MCF 10A (cell line): Measurements from ENCODE around the gene MAFF. TPM values are rescaled to one million over a fixed set of nuclear protein-coding genes. Genes with fewer than 3 reads are reported as not detected.
"Not testable (repeated sequence)": the region's sequence is repeated elsewhere in the genome, so short reads cannot be mapped to it uniquely, and the experiment has no call there.

Experiments used
- BruUV-seq: library from RNA; stranded (reverse); fragments of 400-500 nt; replicated peaks from 2 replicates; lab custom pipeline; 2021; lab: Mats Ljungman, UMichigan
- CTCF ChIA-PET: fragments of 300-600 bp; sonication (Branson Sonifier 250); formaldehyde crosslinking; extraction: SDS; loops from one replicate; lab custom pipeline; 2021; ENCODE audit warnings: antibody characterized with exemption, inconsistent platforms; lab: Yijun Ruan, JAX
- POLR2A ChIA-PET: fragments of 300-600, 350-650 bp; sonication (Branson Sonifier 250); formaldehyde crosslinking; extraction: SDS; loops from one replicate; lab custom pipeline; 2020; ENCODE audit warnings: antibody characterized with exemption, inconsistent platforms; lab: Yijun Ruan, JAX
- DNase-seq: peaks from one replicate; pipeline ENCODE4 v3.0.0-alpha.2; 2018; ENCODE audit not compliant: unreplicated experiment
- H3K27ac Mint-ChIP-seq: one replicate; pipeline ENCODE4 v1.8.0; 2022; ENCODE audit warnings: mild to moderate bottlenecking, low read depth, mixed read lengths; ENCODE audit not compliant: unreplicated experiment
- H3K27me3 Mint-ChIP-seq: one replicate; pipeline ENCODE4 v1.8.0; 2022; ENCODE audit warnings: mixed read lengths; ENCODE audit not compliant: insufficient read depth, unreplicated experiment
- H3K36me3 Mint-ChIP-seq: one replicate; pipeline ENCODE4 v1.8.0; 2022; ENCODE audit warnings: mild to moderate bottlenecking, moderate library complexity, mixed read lengths; ENCODE audit not compliant: insufficient read depth, unreplicated experiment
- H3K4me1 Mint-ChIP-seq: one replicate; pipeline ENCODE4 v1.8.0; 2022; ENCODE audit warnings: mixed read lengths; ENCODE audit not compliant: insufficient read depth, unreplicated experiment
- H3K4me3 Mint-ChIP-seq: one replicate; pipeline ENCODE4 v1.8.0; 2022; ENCODE audit warnings: mild to moderate bottlenecking, moderate library complexity, mixed read lengths; ENCODE audit not compliant: unreplicated experiment
- H3K9me3 Mint-ChIP-seq: one replicate; pipeline ENCODE4 v1.8.0; 2022; ENCODE audit warnings: mixed read lengths; ENCODE audit not compliant: unreplicated experiment
- intact Hi-C: fragments of 100-400 bp; cut with micrococcal nuclease; formaldehyde crosslinking; loops from 2 replicates; pipeline ENCODE4 v1.14.1; 2022
- total RNA-seq: library from RNA; stranded (reverse); gene quantifications from 2 replicates; pipeline ENCODE4 v1.2.3, GENCODE V29; 2022
- TF ChIP-seq, protein P1 (sequence below): fragments of 200-600 bp; IDR thresholded peaks from one replicate; pipeline ENCODE4 v1.8.0; 2022; ENCODE audit warnings: antibody characterized with exemption, mild to moderate bottlenecking; ENCODE audit not compliant: unreplicated experiment

MAFF gene
- total RNA-seq, 1 experiment from 2014 or later = 71.4 TPM

DNA sequence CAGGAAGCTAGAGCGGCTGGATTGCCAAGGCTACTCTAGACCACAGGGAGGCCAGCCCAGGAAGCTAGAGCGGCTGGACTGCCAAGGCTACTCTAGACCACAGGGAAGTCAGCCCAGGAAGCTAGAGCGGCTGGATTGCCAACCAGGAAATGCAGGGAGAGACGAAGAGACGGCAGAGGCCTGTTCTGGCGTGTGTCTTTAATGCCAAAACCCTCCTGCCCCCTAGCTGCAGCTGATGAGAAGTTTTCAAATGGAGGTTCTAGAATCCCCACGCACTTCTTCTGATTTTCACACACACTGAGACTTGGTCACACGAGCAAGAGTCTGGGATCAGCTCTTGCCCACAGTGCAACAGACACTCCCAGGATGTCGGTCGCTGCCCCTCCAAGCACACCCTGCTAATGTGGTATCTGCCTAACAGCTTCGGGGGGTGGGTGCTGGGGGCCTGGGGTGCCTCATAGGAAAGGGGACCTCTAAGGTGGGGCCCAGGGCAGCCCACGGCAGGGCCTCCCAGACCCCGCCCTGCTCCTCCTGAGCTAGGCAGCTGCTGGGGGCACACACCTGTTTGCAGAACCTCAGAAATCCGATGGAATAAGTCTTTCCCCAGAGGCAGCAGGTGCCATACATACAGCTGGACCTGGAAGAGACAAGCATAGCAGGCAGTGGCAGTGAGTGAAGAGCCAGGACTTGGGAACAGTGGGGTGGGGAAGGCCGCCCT, 28.5 kb downstream of the MAFF start:
- H3K27ac Mint-ChIP-seq = peak overlapping the region; percentile 83
- CTCF ChIA-PET = interaction anchor here (0.5 to 4.2 kb wide), 18 partner anchors 10 to 341 kb away, joined by 3 to 29 read pairs (median 3); no protein-coding TSS in a partner anchor
- H3K36me3 Mint-ChIP-seq = peaks cover 20% of the 10 kb centered on the region
- no peaks in the 10 kb centered on the region for H3K9me3 Mint-ChIP-seq
- TF ChIP-seq, protein P1, sequence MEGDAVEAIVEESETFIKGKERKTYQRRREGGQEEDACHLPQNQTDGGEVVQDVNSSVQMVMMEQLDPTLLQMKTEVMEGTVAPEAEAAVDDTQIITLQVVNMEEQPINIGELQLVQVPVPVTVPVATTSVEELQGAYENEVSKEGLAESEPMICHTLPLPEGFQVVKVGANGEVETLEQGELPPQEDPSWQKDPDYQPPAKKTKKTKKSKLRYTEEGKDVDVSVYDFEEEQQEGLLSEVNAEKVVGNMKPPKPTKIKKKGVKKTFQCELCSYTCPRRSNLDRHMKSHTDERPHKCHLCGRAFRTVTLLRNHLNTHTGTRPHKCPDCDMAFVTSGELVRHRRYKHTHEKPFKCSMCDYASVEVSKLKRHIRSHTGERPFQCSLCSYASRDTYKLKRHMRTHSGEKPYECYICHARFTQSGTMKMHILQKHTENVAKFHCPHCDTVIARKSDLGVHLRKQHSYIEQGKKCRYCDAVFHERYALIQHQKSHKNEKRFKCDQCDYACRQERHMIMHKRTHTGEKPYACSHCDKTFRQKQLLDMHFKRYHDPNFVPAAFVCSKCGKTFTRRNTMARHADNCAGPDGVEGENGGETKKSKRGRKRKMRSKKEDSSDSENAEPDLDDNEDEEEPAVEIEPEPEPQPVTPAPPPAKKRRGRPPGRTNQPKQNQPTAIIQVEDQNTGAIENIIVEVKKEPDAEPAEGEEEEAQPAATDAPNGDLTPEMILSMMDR = peak; percentile 53
- POLR2A ChIA-PET = interaction anchor here (1.0 to 4.2 kb wide), 7 partner anchors 10 to 196 kb away, joined by 3 to 51 read pairs (median 9); partner anchors contain the start of genes MAFF, PICK1 and PLA2G6
- intact Hi-C loops = loop anchor here (1.0 kb wide), 1 partner anchor 130 kb away; no protein-coding TSS in a partner anchor
- no TSS peak for BruUV-seq
- H3K27me3 Mint-ChIP-seq = no peaks in the 10 kb centered on the region
- H3K4me3 Mint-ChIP-seq = no peak overlapping the region
- peak; percentile 85 for DNase-seq
- H3K4me1 Mint-ChIP-seq = peaks cover 24% of the 10 kb centered on the region

- Mint-ChIP-seq H3K27ac (peak overlapping the region; percentile 83), H3K36me3 (peaks cover 18% of the 10 kb centered on the region), H3K9me3 (no peaks in the 10 kb centered on the region), H3K27me3 (no peaks in the 10 kb centered on the region), H3K4me1 (peaks cover 24% of the 10 kb centered on the region), H3K4me3 (no peak overlapping the region)
- no peak for DNase-seq
- intact Hi-C loops = loop anchor here (1.0 kb wide), 1 partner anchor 131 kb away; no protein-coding TSS in a partner anchor
- ChIA-PET CTCF (interaction anchor here (0.5 to 4.2 kb wide), 13 partner anchors 9 to 180 kb away, joined by 3 to 29 read pairs (median 3); no protein-coding TSS in a partner anchor), POLR2A (interaction anchor here (1.0 to 4.2 kb wide), 4 partner anchors 12 to 51 kb away, joined by 3 to 51 read pairs (median 38); partner anchors contain the start of genes MAFF and PLA2G6)
- TF ChIP-seq, protein P1 = no peak
- no TSS peak for BruUV-seq
Measured at GRCh38 chr22:38230916-38231315, 29.1 kb downstream of the MAFF start.

DNA sequence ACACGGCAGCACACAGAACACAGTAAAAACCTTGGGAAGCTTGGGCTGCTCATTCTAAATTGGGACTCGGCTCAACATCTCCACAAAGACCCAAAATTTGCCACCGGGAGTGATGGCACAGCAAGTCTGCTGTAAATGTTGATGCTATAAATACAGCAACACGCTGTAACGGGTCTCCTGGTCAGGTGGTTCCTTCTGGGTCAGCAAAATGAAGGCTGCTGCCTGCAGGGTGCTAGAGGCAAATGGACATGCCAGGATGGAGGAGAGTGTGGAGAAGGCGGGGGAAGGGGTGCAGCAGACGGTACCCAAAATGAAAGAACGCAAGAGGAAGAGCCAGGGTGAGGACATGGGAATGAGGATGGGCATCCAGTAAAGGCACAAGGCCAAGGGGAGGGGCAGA, 30.4 kb downstream of the MAFF start:
- Mint-ChIP-seq H3K36me3 (peaks cover 16% of the 10 kb centered on the region), H3K27ac (no peak overlapping the region), H3K27me3 (no peaks in the 10 kb centered on the region), H3K4me3 (no peak overlapping the region), H3K9me3 (no peaks in the 10 kb centered on the region), H3K4me1 (peaks cover 17% of the 10 kb centered on the region)
- intact Hi-C loops = no loop called here
- TF ChIP-seq, protein P1 = no peak
- BruUV-seq = no TSS peak
- POLR2A ChIA-PET = no interaction called here
- CTCF ChIA-PET = interaction anchor here (0.5 to 1.6 kb wide), 2 partner anchors 16 to 501 kb away, joined by 3 read pairs; no protein-coding TSS in a partner anchor
- no peak for DNase-seq

GRCh38 chr22:38233427-38233826, 31.6 kb downstream of the MAFF start:
- Mint-ChIP-seq H3K4me3 (no peak overlapping the region), H3K27me3 (no peaks in the 10 kb centered on the region), H3K4me1 (peaks cover 17% of the 10 kb centered on the region), H3K9me3 (no peaks in the 10 kb centered on the region), H3K36me3 (peaks cover 18% of the 10 kb centered on the region), H3K27ac (no peak overlapping the region)
- ChIA-PET CTCF (interaction anchor here (0.9 kb wide), 1 partner anchor 119 kb away, joined by 3 read pairs; no protein-coding TSS in a partner anchor), POLR2A (no interaction called here)
- no TSS peak for BruUV-seq
- TF ChIP-seq, protein P1 = no peak
- no peak for DNase-seq
- intact Hi-C loops = no loop called here

DNA sequence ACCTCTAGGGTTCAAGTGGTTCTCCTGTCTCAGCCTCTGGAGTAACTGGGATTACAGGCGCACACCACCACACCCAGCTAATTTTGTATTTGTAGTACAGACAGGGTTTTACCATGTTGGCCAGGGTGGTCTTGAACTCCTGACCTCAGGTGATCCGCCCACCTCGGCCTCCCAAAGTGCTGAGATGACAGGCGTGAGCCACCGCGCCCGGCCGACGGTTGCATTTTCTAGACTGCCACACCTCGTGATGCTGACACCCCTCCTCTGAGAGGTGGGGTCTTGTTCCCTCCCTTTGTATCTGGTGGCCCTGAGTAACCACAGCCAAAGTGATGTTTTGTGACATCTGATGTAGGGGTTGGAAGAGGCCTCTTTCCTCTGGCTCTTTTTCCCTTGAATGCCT, 32.1 kb downstream of the MAFF start:
- BruUV-seq, POLR2A ChIA-PET, H3K27ac Mint-ChIP-seq, H3K9me3 Mint-ChIP-seq, DNase-seq, H3K27me3 Mint-ChIP-seq, H3K4me3 Mint-ChIP-seq, intact Hi-C loops: not testable (repeated sequence)
- Mint-ChIP-seq H3K4me1 (peaks cover 17% of the 10 kb centered on the region), H3K36me3 (peaks cover 16% of the 10 kb centered on the region)
- CTCF ChIA-PET = interaction anchor here (0.9 to 1.5 kb wide), 2 partner anchors 119 to 182 kb away, joined by 3 to 4 read pairs; no protein-coding TSS in a partner anchor
